ENCODE data around the gene NR6A1. TPM values are rescaled to one million over a fixed set of nuclear protein-coding genes. Genes with fewer than 3 reads are reported as not detected.

Gene NR6A1
- polyA plus RNA-seq, 1 experiment = 0.10 TPM

DNA sequence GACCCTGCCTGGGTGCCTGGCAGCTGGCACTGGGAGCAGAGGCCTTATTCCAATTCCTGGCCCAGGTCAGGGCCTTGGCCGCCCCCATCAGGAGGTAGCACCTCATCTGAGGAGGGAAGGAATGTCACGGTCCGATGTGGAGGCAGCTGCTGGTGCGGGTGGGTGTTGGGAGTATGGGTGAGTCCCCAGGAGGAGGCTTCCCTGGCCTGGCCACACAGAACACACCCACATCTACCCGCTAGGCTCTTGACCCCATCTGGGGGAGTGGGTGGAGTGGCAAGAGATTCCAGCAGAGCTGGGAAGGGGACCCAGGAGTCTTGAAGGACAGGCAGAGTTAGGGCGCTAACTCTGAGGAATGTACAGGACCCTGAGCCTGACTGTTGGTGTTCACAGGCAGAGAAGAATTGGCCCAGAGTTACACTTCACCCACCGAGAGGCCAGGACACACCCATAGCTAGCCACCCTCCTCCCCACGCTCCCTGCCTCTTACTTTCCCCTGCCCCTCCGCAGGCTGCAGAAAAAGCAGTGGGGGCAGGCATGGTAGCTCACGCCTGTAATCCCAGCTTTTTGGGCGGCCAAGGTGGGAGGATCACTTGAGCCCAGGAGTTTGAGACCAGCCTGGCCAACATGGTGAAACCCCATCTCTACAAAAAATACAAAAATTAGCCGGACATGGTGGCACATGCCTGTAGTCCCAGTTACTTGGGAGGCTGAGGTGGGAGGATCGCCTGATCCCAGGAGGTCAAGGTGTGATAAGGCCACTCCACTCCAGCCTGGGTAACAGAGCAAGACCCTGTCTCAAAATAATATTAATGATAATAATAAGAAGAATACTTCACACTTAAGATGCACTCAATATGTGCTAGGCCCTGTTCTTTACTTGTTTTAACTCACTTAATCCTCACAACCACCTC is 11.8 kb upstream of the NR6A1 start:
- ChIA-PET POLR2A (no interaction called here), CTCF (interaction anchor here (1.4 kb wide), 1 partner anchor 10 kb away, joined by 3 read pairs; no protein-coding TSS in a partner anchor)
- Histone ChIP-seq H3K9me3 (ENCODE audit: control insufficient read depth, insufficient read depth, low read length) (no peaks in the 10 kb centered on the region; the same call in 1 of the 2 replicates), H3K27ac (ENCODE audit: low read depth, low read length) (no peak overlapping the region), H3K4me3 (ENCODE audit: low read depth, low read length) (no peak overlapping the region), H3K27me3 (ENCODE audit: control insufficient read depth, insufficient read depth, low read length) (no peaks in the 10 kb centered on the region)
- DNase-seq (ENCODE audit: low read depth, low spot score) = no peak
- TF ChIP-seq, protein P1, sequence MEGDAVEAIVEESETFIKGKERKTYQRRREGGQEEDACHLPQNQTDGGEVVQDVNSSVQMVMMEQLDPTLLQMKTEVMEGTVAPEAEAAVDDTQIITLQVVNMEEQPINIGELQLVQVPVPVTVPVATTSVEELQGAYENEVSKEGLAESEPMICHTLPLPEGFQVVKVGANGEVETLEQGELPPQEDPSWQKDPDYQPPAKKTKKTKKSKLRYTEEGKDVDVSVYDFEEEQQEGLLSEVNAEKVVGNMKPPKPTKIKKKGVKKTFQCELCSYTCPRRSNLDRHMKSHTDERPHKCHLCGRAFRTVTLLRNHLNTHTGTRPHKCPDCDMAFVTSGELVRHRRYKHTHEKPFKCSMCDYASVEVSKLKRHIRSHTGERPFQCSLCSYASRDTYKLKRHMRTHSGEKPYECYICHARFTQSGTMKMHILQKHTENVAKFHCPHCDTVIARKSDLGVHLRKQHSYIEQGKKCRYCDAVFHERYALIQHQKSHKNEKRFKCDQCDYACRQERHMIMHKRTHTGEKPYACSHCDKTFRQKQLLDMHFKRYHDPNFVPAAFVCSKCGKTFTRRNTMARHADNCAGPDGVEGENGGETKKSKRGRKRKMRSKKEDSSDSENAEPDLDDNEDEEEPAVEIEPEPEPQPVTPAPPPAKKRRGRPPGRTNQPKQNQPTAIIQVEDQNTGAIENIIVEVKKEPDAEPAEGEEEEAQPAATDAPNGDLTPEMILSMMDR (IDR thresholded peaks at IDR 0.05; ENCODE audit: low read depth, low read length) = no peak

DNA sequence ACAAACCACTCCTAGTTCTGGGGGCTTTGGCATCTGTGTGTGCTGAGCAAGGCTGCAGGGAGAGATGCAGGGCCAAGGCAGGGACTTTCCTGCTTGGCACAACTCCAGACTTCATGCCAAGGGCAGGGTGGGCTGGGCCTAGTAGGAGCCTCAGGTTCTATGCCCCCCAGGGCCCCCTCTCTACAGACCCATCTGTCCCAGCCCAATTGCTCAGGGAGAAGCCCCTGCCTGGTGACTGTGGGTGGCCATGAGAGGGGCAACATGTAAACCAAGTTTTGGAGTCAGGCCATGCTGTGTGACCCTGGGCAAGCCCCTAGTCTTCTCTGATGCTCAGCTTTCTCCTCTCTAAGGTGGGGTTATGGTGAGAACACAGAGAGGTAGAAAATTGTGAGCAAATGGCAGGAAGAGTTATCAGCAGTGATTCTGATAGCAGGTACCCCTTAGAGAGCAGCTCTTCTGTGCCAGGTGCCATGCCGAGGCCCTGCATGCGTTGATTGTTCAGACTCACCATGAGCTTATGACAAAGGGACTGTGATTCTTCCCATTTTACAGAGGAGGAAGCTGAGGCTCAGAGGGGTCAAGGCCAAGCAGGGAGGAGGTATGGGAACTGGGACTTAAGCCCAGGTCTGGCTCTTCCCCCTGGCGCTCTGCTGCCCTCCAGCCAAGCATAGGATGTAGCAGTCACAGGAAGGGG is 11.0 kb upstream of the NR6A1 start:
- CTCF ChIA-PET = interaction anchor here (1.4 kb wide), 1 partner anchor 9 kb away, joined by 3 read pairs; no protein-coding TSS in a partner anchor
- no peak overlapping the region for H3K27ac ChIP-seq (ENCODE audit: low read depth, low read length)
- no peak overlapping the region for H3K4me3 ChIP-seq (ENCODE audit: low read depth, low read length)
- no peaks in the 10 kb centered on the region for H3K27me3 ChIP-seq (ENCODE audit: control insufficient read depth, insufficient read depth, low read length)
- TF ChIP-seq, protein P1 (IDR thresholded peaks at IDR 0.05; ENCODE audit: low read depth, low read length) = no peak
- H3K9me3 ChIP-seq (ENCODE audit: control insufficient read depth, insufficient read depth, low read length) = no peaks in the 10 kb centered on the region; the same call in 1 of the 2 replicates
- DNase-seq (ENCODE audit: low read depth, low spot score) = no peak
- POLR2A ChIA-PET = interaction anchor here (0.6 kb wide), 1 partner anchor 16 kb away, joined by 4 read pairs; no protein-coding TSS in a partner anchor

DNA sequence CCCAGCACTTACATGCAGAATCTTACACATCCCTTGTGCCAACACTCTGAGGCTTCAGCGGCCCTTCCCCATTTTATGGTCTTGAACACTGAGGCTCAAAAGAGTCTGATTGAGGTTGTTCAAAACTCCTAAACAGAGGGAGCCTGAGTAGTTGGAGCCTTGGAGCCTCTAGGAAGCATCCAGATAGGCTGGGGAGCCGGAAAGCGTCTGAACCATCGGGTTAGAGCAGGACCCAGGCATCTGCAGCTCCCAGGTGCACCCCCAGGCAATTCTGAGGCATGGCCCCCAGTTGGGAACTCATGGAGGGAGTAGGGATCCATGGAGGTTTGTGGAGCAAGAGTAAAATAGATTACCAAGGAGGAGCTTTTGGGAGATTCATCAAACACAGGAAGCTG is 9.6 kb upstream of the NR6A1 start:
- ChIA-PET POLR2A (no interaction called here), CTCF (no interaction called here)
- Histone ChIP-seq H3K4me3 (ENCODE audit: low read depth, low read length) (no peak overlapping the region), H3K27ac (ENCODE audit: low read depth, low read length) (no peak overlapping the region), H3K9me3 (ENCODE audit: control insufficient read depth, insufficient read depth, low read length) (no peaks in the 10 kb centered on the region; the same call in 1 of the 2 replicates), H3K27me3 (ENCODE audit: control insufficient read depth, insufficient read depth, low read length) (no peaks in the 10 kb centered on the region)
- no peak for DNase-seq (ENCODE audit: low read depth, low spot score)
- TF ChIP-seq, protein P1 (IDR thresholded peaks at IDR 0.05; ENCODE audit: low read depth, low read length) = no peak

DNA sequence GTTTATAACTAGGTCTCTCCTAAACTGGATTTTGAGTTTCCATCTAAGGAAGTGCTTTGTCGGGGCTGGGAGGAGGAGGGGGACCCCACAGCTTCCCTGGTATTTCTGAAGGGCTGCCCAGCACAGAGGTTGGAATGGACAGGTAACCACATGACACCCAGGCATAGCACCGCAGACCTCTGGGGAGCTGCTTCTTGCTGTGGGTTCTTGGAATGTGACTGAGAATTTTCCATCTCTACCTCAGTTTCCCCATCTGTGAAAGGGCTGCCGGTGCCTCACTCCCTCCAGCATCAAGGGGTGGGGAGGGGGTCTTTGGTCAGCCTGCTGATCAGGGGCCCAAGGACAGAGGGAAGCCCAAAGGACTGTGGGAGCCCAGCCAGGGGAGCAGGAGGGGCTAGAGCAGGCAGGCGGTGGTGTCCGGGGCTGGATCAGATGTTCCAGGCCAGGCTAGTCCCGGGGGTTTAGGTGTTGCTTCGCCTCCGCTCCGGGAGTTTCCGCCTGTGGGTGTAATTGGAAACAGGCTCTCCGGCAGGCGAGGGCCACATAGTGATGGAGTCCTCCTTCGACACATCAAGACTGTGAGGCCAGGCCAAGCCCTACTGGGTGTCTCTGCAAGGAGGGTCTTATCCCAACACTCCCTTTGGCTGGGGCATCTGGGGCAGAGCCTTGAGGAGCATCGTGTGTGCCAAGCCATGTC is 9.1 kb upstream of the NR6A1 start:
- Histone ChIP-seq H3K4me3 (ENCODE audit: low read depth, low read length) (peak overlapping the region; percentile 45), H3K27me3 (ENCODE audit: control insufficient read depth, insufficient read depth, low read length) (no peaks in the 10 kb centered on the region), H3K27ac (ENCODE audit: low read depth, low read length) (peak overlapping the region; percentile 96), H3K9me3 (ENCODE audit: control insufficient read depth, insufficient read depth, low read length) (no peaks in the 10 kb centered on the region; the same call in 1 of the 2 replicates)
- no peak for DNase-seq (ENCODE audit: low read depth, low spot score)
- TF ChIP-seq, protein P1 (IDR thresholded peaks at IDR 0.05; ENCODE audit: low read depth, low read length) = no peak
- CTCF ChIA-PET = interaction anchor here (0.7 to 12.3 kb wide), 7 partner anchors 9 to 163 kb away, joined by 3 to 674 read pairs (median 5); partner anchors contain the start of gene WDR38
- POLR2A ChIA-PET = interaction anchor here (0.7 to 1.8 kb wide), 18 partner anchors 9 to 461 kb away, joined by 3 to 27 read pairs (median 8); partner anchors contain the start of genes ARPC5L, HSPA5, NR6A1 and RPL35
